GM21786 (cell line): ENCODE measurements around the gene PPP1R3D.
"Not testable (repeated sequence)": the region's sequence is repeated elsewhere in the genome, so short reads cannot be mapped to it uniquely, and the experiment has no call there.

Source experiments
- ATAC-seq: cut with Tn5 transposase; IDR thresholded peaks from one replicate; pipeline ENCODE4 v1.9.1; 2021; ENCODE audit not compliant: unreplicated experiment

The PPP1R3D gene

DNA sequence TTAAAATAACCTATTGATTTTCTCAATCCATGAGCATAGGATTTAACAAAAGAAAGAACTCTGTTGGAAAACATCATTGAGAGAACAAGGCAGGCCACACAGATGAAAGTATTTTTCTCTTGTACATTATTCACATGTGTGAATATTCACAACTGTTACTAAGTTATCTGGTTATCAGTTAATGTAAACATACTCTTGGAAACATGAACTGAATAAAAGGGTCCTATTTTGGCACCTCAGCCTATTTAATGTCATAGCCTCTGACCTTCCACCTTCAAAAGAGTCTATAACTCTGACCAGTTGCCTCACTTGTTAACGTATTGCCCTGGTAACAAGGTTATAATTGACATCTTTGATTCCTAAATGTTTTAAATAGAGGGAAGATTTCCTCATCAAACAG, 14.7 kb downstream of the PPP1R3D start:
- no peak for ATAC-seq

DNA sequence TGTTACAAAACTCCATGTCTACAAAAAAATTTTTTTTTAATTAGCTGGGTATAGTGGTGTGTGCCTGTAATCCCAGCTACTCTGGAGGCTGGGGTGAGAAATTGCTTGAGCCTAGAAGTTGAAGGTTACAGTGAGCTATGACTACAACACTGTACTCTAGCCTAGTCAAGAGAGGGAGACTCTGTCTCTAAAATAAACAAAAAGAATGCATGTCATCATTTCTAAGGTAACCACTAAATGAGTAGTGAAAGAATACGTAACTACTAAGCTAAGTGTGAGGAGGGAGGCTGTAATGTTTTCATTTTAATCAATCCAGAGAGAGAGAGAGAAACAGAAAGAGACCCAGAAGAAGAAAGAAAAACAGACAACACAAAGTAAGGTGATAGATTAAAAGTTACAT, 16.6 kb downstream of the PPP1R3D start:
- no peak for ATAC-seq

DNA sequence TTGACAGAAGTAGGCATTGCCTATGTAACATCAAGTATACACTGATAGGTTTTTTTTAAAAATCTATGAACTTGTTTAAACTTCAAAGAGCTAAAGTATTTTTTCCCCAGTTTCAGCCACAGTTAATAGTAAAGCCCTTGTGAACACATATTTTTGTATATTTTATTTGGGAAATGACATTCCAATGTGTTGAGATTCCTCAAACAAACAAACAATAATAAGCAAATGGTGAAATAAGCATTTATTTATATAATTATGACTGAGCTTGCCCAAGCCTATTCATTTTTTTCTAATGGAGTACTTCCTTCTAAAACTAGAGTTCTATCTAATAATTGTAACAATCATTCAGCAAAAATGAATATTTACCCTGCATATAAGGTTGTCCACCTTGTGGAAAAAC, 19.2 kb downstream of the PPP1R3D start:
- no peak for ATAC-seq

DNA sequence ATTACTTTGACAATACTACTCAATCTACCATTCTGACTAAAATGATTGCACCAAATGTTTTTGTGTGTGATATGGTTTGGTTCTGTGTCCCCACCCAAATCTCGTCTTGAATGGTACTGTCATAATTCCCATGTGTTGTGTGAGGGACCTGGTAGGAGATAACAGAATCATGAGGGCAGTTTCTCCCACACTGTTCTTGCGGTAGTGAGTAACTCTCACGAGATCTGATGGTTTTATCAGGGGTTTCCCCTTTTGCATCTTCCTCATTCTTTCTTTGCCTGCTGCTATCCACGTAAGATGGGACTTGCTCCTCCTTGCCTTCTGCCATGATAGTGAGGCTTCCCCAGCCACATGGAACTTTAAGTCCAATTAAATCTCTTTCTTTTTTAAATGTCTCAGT, 27.5 kb downstream of the PPP1R3D start:
- no peak for ATAC-seq

DNA sequence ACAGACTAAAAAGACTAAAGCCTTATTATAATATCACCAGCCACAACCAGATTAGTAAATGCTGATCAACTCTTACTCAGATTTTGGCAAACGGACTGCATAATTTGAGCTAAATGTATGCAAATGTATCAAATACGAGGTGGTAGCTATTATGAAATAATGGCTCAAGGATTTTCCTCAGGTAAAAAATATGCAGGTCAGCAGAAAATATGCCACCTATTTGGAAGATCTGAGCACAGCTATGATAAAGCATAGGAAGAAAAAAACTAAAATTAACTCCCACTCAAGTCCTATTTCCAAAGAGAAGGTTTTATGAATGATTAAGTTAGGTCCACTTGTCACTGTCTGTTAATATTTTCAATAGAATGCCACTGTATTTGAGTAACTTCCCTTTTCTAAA, 29.1 kb downstream of the PPP1R3D start:
- ATAC-seq, result no peak

DNA sequence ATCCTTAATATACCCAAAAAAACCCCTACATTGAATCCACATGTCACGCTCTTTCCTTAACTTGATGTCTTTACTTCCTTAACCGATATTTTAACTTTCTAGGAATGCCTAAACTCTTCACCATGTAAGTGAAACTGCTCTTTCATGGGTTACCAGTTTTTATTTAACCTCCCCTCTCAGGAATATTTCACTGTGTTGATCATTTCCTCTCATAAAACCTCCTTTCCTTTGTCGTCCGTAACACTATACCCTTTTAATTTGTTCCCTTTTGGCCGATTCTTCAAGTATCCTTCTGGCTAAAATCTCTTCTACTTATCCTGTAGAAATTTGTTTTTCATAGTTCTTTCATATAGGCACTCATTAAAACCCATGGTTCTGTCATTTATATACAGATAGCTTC, 31.2 kb downstream of the PPP1R3D start:
- ATAC-seq, result no peak

DNA sequence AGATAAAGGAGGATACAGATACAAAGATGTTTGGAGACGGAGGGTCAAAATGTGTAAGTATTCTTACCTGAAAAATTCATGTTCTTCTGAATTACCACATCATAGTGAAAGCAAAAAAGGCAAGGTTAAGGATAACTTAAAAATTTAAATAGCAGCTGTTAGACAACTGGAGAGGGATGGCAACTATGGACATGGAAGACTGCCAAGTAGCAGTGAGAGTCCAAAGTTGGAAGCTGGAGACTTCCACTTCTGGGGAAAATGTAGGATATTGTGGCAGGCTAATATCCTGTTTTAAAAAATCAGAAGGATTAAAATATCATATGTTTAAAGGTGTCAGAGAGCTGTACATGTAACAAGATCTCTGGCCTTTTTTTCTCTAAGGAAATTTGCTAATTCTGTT, 36.5 kb downstream of the PPP1R3D start:
- ATAC-seq, result no peak

DNA sequence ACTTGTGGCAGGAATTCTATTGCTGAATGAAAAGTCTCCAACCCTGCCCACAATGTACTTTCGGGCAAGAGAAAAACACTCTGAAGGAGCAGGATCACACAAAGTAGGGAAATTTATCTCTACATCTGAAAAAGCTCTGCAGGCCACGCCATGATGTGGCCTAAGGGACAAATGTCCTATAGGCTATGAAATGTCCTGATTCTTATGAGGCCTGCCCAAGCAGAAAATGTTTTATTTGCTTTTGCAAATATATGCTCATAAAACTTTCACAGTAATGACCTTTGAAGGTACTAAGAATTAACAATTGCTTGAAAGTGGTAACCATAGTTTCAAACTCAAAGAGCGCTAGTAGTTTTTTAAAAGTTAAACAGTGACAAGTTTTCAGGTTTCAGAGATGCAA, 37.6 kb downstream of the PPP1R3D start:
- ATAC-seq, result no peak

DNA sequence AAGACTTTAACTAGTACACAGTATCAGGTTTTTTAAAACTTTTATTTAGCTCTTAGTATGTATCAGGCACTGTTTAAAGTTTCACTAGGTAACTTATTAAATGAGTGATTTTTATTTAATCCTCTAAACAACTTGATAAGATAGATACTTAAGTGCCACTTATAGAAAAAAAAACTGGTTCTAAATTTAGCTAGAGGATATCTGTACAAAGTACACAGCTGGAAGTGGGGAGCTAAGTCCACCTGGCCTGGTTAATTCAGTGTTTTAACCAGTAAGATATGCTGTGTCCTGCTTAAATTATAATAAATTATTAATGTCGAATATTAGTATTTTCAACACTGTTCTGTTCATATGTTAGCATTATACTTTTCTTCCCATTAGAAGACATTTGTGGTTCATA, 44.2 kb downstream of the PPP1R3D start:
- no peak for ATAC-seq

DNA sequence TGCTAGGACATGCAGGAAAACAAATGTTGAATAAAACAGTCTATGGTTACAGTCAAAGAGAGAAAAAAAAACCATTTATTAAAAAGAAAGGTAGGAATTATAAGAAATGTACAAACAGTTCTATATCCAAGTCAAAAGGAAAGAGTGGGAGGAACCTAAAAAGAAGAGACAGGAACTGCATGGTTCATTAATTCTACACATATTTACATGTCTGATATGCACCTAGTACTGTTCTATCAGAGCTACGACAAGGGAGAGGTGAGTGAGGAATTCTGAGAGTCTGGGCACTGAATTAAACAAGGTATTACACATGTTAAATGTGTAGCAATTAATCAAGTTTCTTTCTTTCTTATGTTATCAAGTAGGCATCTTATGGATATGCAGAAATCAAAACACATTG, 48.5 kb downstream of the PPP1R3D start:
- ATAC-seq, result no peak

DNA sequence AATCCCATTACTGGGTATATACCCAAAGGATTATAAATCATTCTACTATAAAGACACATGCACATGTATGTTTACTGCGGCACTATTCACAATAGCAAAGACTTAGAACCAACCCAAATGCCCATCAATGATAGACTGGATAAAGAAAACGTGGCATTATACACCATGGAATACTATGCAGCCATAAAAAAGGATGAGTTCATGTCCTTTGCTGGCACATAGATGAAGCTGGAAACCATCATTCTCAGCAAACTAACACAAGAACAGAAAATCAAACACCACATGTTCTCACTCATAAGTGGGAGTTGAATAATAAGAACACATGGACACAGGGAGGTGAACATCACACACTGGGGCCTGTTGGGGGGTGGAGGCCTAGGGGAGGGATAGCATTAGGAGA, 50.1 kb downstream of the PPP1R3D start:
- ATAC-seq, result not testable (repeated sequence)

DNA sequence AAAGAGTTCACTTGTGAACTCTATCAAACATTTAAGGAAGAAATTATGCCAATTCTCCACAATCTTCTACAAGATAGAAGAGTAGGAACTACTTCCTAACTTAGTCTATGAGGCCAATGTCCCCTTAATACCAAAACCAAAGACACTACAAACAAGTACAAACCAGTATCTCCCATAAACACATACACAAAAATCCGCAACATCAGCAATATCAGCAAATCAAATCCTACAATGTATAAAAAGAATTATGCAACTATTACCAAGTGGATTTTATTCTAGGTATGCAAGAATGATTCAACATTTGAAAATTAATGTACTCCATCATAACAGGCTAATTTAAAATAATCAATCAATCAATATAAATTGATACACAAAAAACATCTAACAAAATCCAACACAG, 52.1 kb downstream of the PPP1R3D start:
- ATAC-seq, result no peak
